Large intestine (tissue), 3 donors: ENCODE data around the gene HSPA9. TPM values are rescaled to one million over a fixed set of nuclear protein-coding genes. Genes with fewer than 3 reads are reported as not detected.

Experiments
- DNase-seq, 2 donors: peaks; one replicate each; pipeline versions ENCODE4 v3.0.0 to v3.0.0-alpha.2; 2013
- H3K27ac ChIP-seq: one replicate; pipeline ENCODE4 v1.5.1; 2013; ENCODE audit warnings: low read length
- H3K27me3 ChIP-seq: 2 replicates; pipeline ENCODE4 v1.6.1; 2013; ENCODE audit warnings: low read length; ENCODE audit not compliant: control insufficient read depth, insufficient read depth
- H3K36me3 ChIP-seq: 2 replicates; pipeline ENCODE4 v1.6.1; 2013; ENCODE audit warnings: low read length; ENCODE audit not compliant: control insufficient read depth, insufficient read depth
- H3K4me1 ChIP-seq: one replicate; pipeline ENCODE4 v1.6.1; 2013; ENCODE audit warnings: low read length; ENCODE audit not compliant: control insufficient read depth, insufficient read depth
- H3K4me3 ChIP-seq: one replicate; pipeline ENCODE4 v1.5.1; 2013; ENCODE audit warnings: low read length
- H3K9me3 ChIP-seq: one replicate; pipeline ENCODE4 v1.6.1; 2013; ENCODE audit warnings: mild to moderate bottlenecking, low read depth, low read length, moderate library complexity; ENCODE audit not compliant: control insufficient read depth
- WGBS: methylation state at CpG from one replicate; pipeline ENCODE4 v1.1.5; 2013; ENCODE audit warnings: low lambda C conversion rate; ENCODE audit not compliant: insufficient coverage; 5-methylcytosine and 5-hydroxymethylcytosine counted together
- polyA plus RNA-seq: library from polyadenylated mRNA; unstranded; fragments of 120-200 nt; gene quantifications from one replicate; pipeline ENCODE4 v1.2.1, GENCODE V29; 2013

Gene HSPA9
- polyA plus RNA-seq, 1 donor: 190 TPM

- no peak overlapping the region for H3K27ac ChIP-seq
- no CpG with 5 or more reads among the region's 10 CpGs for WGBS
- DNase-seq: no peak
- H3K27me3 ChIP-seq: no peaks in the 10 kb centered on the region
- H3K4me3 ChIP-seq: no peak overlapping the region
- H3K36me3 ChIP-seq: peaks cover 43% of the 10 kb centered on the region
- no peaks in the 10 kb centered on the region for H3K9me3 ChIP-seq
- H3K4me1 ChIP-seq: no peaks in the 10 kb centered on the region
These were observed 68.6 kb downstream of the HSPA9 start for GRCh38 chr5:138506370-138507306.

DNA sequence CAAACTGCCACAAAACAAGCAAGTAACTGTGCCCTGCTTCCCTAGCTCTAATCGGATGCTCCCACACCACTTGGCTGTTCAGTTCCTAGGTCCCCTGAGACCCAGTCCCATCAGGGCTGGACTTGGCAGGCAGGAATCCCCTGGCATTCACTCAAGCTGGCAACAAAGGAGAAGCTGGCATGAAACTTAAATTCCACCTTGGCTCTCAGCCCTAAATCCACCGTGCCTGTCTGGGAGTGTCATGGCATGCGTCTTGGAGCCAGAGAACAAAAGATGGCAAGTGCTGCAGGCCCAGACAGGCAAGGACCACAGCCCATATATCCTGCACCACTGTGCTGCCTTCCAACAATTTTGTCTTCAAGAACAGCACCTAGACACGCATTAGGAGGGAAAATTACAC, 70.4 kb downstream of the HSPA9 start:
- Histone ChIP-seq H3K27me3 (no peaks in the 10 kb centered on the region), H3K4me3 (no peak overlapping the region), H3K36me3 (peaks cover 31% of the 10 kb centered on the region), H3K4me1 (no peaks in the 10 kb centered on the region), H3K27ac (no peak overlapping the region), H3K9me3 (no peaks in the 10 kb centered on the region)
- no peak for DNase-seq
- no CpG with 5 or more reads among the region's 4 CpGs for WGBS

Other genes with a start within 250 kb of the HSPA9 start
- 4.5 TPM for gene CDC25C, start 243.6 kb downstream of the HSPA9 start, polyA plus RNA-seq
- gene FAM53C, start 237.1 kb downstream of the HSPA9 start, polyA plus RNA-seq: 30.6 TPM
- gene KDM3B, start 222.7 kb downstream of the HSPA9 start, polyA plus RNA-seq: 61.1 TPM
- gene REEP2, start 136.3 kb downstream of the HSPA9 start, polyA plus RNA-seq: 38.6 TPM
- 371 TPM for gene EGR1, start 109.9 kb downstream of the HSPA9 start, polyA plus RNA-seq
- gene ETF1, start 32.2 kb downstream of the HSPA9 start, polyA plus RNA-seq: 62.9 TPM
- gene CTNNA1, start 178.0 kb upstream of the HSPA9 start, polyA plus RNA-seq: 287 TPM